ENCODE measurements around the gene PRKCB.
A peak's percentile ranks its signal among the peaks of the same experiment; 100 is the strongest.

The PRKCB gene

GRCh38 chr16:23835390-23836077 lies at the start of gene PRKCB:
Gene PRKCB (plus strand): TSS chr16:23835983.
- peak within 1 kb of the TSS; percentile 92 for H3K27ac Mint-ChIP-seq
- ATAC-seq (replicated peaks) (peak; percentile 81 to 87), DNase-seq (peak; percentile 88)
- H3K27me3 Mint-ChIP-seq = no peaks in the 10 kb centered on the region
- H3K36me3 Mint-ChIP-seq = peaks cover 23 to 24% of the 10 kb centered on the region in 2 donors
- H3K9me3 Mint-ChIP-seq = peaks cover 0 to 4% of the 10 kb centered on the region in 2 donors
- peaks cover 39 to 49% of the 10 kb centered on the region in 2 donors for H3K4me1 Mint-ChIP-seq
- H3K4me3 Mint-ChIP-seq = peak within 1 kb of the TSS; percentile 96 to 97

DNA sequence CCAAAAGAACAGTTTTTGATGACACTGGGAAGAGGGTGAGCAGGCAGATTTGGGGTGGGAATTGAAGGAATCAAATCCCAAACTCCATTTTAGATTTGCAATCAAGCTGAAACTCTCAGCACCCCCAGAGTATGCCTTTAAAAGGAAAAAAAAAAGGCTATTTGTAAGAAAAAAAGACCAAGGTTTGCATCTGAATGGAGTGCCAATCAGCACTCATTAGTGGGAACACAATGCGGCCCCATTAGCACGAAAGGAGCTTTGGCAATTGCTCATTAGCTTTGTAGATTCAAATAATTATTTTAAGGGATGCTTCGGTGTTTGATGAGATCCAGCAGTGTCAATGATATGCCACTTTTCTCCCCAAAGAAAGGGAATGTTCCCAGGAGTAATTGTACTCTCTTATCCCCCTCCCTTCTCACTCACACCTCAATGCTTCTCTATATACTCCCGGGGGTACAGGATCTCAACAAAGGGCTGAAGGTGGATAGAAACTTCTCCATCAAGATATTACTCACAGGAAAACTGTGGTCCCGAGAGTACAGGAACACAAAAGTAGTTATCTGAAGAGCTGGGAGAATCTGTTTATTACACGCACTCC lies 48.7 kb upstream of the PRKCB start:
- H3K36me3 Mint-ChIP-seq = no peaks in the 10 kb centered on the region

DNA sequence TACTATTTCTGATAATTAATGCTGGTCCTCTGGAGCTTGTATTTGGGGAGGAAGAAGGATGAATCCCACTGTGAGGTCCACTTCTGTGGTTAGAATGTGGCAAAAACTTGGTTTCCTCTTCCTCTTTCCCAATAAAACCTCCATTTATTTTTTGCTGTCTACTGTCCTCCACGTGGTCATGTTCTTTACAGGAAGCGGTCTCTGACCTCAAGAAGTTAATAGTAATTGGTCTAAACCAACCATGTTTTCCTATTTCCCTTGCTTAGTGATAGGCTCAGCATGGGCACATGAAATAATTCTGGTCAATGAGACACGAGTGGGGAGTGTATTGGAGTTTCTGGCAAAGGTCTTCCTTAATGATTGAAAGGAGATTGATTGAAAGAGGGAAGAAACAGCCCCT lies 47.1 kb upstream of the PRKCB start:
- Mint-ChIP-seq H3K27ac (peak overlapping the region; percentile 15), H3K27me3 (peaks cover 0 to 4% of the 10 kb centered on the region in 2 donors), H3K36me3 (no peaks in the 10 kb centered on the region), H3K4me3 (no peak overlapping the region), H3K9me3 (no peaks in the 10 kb centered on the region), H3K4me1 (peaks cover 3 to 9% of the 10 kb centered on the region in 2 donors)
- DNase-seq (no peak), ATAC-seq (replicated peaks) (no peak)

More for the DNA sequence above, 48.7 kb upstream of the PRKCB start:
- Mint-ChIP-seq H3K4me1 (peaks cover 5 to 9% of the 10 kb centered on the region in 2 donors), H3K9me3 (no peaks in the 10 kb centered on the region), H3K27me3 (peaks cover 7 to 9% of the 10 kb centered on the region in 2 donors), H3K27ac (no peak overlapping the region), H3K4me3 (no peak overlapping the region)
- no peak for ATAC-seq (replicated peaks)
- DNase-seq = no peak

GRCh38 chr16:23795378-23795777 lies 40.4 kb upstream of the PRKCB start:
- Mint-ChIP-seq H3K4me3 (no peak overlapping the region), H3K4me1 (no peaks in the 10 kb centered on the region), H3K27ac (no peak overlapping the region), H3K27me3 (no peaks in the 10 kb centered on the region), H3K9me3 (no peaks in the 10 kb centered on the region), H3K36me3 (no peaks in the 10 kb centered on the region)
- DNase-seq (no peak), ATAC-seq (replicated peaks) (no peak)

- Mint-ChIP-seq H3K9me3 (no peaks in the 10 kb centered on the region), H3K4me3 (no peak overlapping the region), H3K36me3 (no peaks in the 10 kb centered on the region), H3K27me3 (no peaks in the 10 kb centered on the region), H3K27ac (no peak overlapping the region), H3K4me1 (peaks cover 4 to 6% of the 10 kb centered on the region in 2 donors)
- ATAC-seq (replicated peaks) (no peak), DNase-seq (no peak)
Measured at GRCh38 chr16:23796941-23797340, 38.8 kb upstream of the PRKCB start.

GRCh38 chr16:23801378-23801777 lies 34.4 kb upstream of the PRKCB start:
- H3K36me3 Mint-ChIP-seq = no peaks in the 10 kb centered on the region
- H3K27me3 Mint-ChIP-seq = no peaks in the 10 kb centered on the region
- ATAC-seq (replicated peaks) (peak; percentile 75 to 82), DNase-seq (peak; percentile 51)
- H3K4me1 Mint-ChIP-seq = peaks cover 16 to 26% of the 10 kb centered on the region in 2 donors
- H3K9me3 Mint-ChIP-seq = no peaks in the 10 kb centered on the region
- no peak overlapping the region for H3K4me3 Mint-ChIP-seq
- peak overlapping the region; percentile 59 for H3K27ac Mint-ChIP-seq

GRCh38 chr16:23802776-23803175 lies 33.0 kb upstream of the PRKCB start:
- ATAC-seq (replicated peaks) = no peak

DNA sequence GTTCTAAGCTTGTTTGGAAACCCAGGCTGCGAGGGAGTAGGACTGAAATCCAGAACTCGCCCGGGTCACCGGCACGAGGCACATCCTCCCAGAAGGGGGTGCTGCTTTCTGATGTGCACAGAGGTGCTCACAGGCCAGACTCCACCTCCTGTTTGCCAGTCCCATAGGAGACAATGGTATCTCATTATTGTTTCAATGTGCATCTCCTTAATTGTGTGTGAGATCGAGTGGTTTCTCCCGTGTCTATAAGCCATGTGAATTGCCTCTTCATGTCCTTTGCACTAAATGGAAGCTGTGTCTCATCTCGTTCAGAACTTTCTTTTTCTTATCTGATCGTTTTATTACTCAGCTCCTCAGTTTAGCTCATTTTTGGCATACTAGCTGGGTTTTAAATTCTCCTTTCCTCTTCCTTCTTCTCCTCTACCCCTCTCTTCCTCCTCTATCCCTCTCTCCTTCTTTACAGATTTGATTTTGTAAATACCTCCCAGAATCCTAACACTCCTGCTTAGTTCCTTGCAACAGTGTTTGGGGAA lies 32.1 kb upstream of the PRKCB start:
- Mint-ChIP-seq H3K27ac (peak overlapping the region; percentile 9), H3K4me1 (peaks cover 22 to 45% of the 10 kb centered on the region in 2 donors), H3K4me3 (peak overlapping the region; percentile 15 to 47), H3K9me3 (no peaks in the 10 kb centered on the region), H3K36me3 (no peaks in the 10 kb centered on the region), H3K27me3 (no peaks in the 10 kb centered on the region)
- ATAC-seq (replicated peaks) (peak; percentile 60 to 75), DNase-seq (peak; percentile 65)

More at GRCh38 chr16:23802776-23803175, 33.0 kb upstream of the PRKCB start:
- Mint-ChIP-seq H3K4me1 (peaks cover 22 to 39% of the 10 kb centered on the region in 2 donors), H3K4me3 (no peak overlapping the region), H3K9me3 (no peaks in the 10 kb centered on the region), H3K36me3 (no peaks in the 10 kb centered on the region), H3K27ac (no peak overlapping the region), H3K27me3 (no peaks in the 10 kb centered on the region)
- DNase-seq = no peak

DNA sequence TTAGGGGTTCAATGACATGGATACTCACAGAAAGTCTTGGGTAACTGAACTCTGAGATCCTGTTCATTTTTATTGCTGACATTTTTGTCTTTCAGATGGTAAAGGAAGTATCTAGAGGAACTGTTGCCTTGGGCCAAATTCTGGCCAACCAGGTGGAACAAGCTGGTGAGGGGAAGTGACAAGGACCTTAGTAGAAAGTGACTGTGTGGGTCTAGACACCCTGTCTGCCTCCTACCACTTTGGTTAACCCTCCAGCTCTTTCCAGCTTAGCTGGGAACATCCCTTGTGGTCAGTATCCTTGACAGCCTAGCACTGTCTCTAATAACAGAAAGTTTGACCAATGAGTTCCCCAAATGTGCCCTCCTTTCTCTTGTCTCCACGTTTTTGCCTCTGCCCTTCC lies 28.8 kb upstream of the PRKCB start:
- Mint-ChIP-seq H3K27me3 (peaks cover 0 to 3% of the 10 kb centered on the region in 2 donors), H3K9me3 (no peaks in the 10 kb centered on the region), H3K4me3 (peak overlapping the region; percentile 11 to 30), H3K27ac (peak overlapping the region; percentile 83), H3K36me3 (no peaks in the 10 kb centered on the region), H3K4me1 (peaks cover 22 to 39% of the 10 kb centered on the region in 2 donors)
- ATAC-seq (replicated peaks) (peak; percentile 94 to 95), DNase-seq (peak; percentile 70)

GRCh38 chr16:23821467-23821866 lies 14.3 kb upstream of the PRKCB start:
- Mint-ChIP-seq H3K9me3 (no peaks in the 10 kb centered on the region), H3K27ac (no peak overlapping the region), H3K4me3 (no peak overlapping the region), H3K36me3 (no peaks in the 10 kb centered on the region), H3K4me1 (peaks cover 17 to 19% of the 10 kb centered on the region in 2 donors), H3K27me3 (peaks cover 5% of the 10 kb centered on the region in 2 donors)
- no peak for ATAC-seq (replicated peaks)
- DNase-seq = no peak

GRCh38 chr16:23821875-23822688 lies 13.7 kb upstream of the PRKCB start:
- H3K27me3 Mint-ChIP-seq = no peaks in the 10 kb centered on the region
- H3K9me3 Mint-ChIP-seq = no peaks in the 10 kb centered on the region
- no peak for ATAC-seq (replicated peaks)
- H3K36me3 Mint-ChIP-seq = no peaks in the 10 kb centered on the region
- no peak overlapping the region for H3K27ac Mint-ChIP-seq
- no peak for DNase-seq
- H3K4me3 Mint-ChIP-seq = no peak overlapping the region
- peaks cover 21 to 25% of the 10 kb centered on the region in 2 donors for H3K4me1 Mint-ChIP-seq

GRCh38 chr16:23823475-23824384 lies 12.1 kb upstream of the PRKCB start:
- H3K27ac Mint-ChIP-seq = peak overlapping the region; percentile 71

GRCh38 chr16:23824909-23825308 lies 10.9 kb upstream of the PRKCB start:
- no peak overlapping the region for H3K4me3 Mint-ChIP-seq
- ATAC-seq (replicated peaks) = no peak
- no peaks in the 10 kb centered on the region for H3K27me3 Mint-ChIP-seq
- H3K4me1 Mint-ChIP-seq = peaks cover 24 to 34% of the 10 kb centered on the region in 2 donors
- no peak for DNase-seq
- no peaks in the 10 kb centered on the region for H3K36me3 Mint-ChIP-seq
- H3K9me3 Mint-ChIP-seq = peaks cover 0 to 2% of the 10 kb centered on the region in 2 donors
- no peak overlapping the region for H3K27ac Mint-ChIP-seq

More at GRCh38 chr16:23823475-23824384, 12.1 kb upstream of the PRKCB start:
- Mint-ChIP-seq H3K27me3 (no peaks in the 10 kb centered on the region), H3K9me3 (peaks cover 0 to 2% of the 10 kb centered on the region in 2 donors), H3K4me3 (no peak overlapping the region), H3K4me1 (peaks cover 24 to 34% of the 10 kb centered on the region in 2 donors), H3K36me3 (no peaks in the 10 kb centered on the region)
- DNase-seq = no peak
- no peak for ATAC-seq (replicated peaks)

Measured in stimulated activated naive B cell treated with anti-CD40 and anti-IgM and Interleukin-4, amounts not matched to agents 10 μg/mL and 1 μg/mL and 100 μg/mL, for 72 hours (primary cell).